Stimulated activated CD8-positive, alpha-beta memory T cell treated with anti-CD3 and anti-CD28 coated beads, Interleukin-12 subunit alpha, Interleukin-12 subunit beta, amount 100 ng/mL, for 1 hour (primary cell): Measurements from ENCODE around the gene CES2.
"Not testable (repeated sequence)": the region's sequence is repeated elsewhere in the genome, so short reads cannot be mapped to it uniquely, and the experiment has no call there.

ENCODE experiments used
- DNase-seq: peaks from one replicate; pipeline ENCODE4 v3.0.0-alpha.2; 2020; ENCODE audit warnings: low read depth

The CES2 gene

GRCh38 chr16:66919569-66920298, 15.6 kb upstream of the CES2 start:
- DNase-seq = no peak

DNA sequence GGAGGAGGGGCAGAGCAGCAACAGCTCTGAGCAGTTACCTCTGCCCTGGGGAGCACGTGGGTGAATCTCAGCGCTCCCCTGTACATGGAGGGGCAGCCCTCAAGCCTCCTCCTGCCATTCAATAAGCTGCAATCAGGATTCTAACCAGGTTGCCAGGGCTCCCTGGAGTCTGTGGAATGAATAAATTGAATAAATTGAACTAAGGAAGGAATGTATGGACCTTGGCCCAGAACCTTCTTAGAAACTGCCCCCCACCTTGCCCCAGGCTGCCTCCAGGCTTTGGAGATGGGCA, 15.1 kb upstream of the CES2 start:
- no peak for DNase-seq

- no peak for DNase-seq
These were observed 14.2 kb upstream of the CES2 start for GRCh38 chr16:66920924-66921680.

DNA sequence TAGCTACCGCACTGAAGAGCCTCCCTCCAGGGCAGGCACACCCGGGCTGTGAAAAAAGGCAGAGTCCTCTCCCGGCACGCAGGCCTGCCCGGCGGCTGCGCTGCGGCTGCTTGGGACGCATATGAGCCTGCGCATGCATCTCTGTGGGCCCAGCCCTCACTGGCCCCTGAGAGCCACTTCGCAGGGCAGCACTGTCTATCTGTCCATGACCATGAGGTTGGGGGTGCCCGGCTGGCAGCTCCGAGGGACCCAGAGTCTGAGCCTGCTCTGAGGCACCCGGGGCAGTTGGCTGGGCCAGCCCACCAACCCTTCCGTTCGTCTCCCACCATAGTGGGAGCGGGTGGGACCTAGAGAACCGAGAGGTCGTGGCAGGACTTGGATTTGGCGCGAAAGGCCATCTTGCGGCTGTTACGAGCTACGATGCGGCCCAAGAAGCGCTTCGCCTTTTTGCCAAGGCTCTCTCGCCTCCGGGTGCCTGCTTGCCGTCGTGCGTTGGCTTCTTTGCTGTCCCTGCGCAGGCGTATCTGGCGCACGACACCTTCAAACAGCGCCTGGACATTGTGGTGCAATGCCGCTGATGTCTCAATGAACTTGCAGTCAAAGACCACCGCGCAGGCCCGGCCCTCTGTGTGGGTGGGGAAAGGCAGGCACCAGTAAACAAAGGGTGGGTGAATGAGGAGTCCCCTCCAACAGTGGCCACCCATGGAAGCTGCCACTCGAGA, 13.4 kb upstream of the CES2 start:
- no peak for DNase-seq

GRCh38 chr16:66923247-66923731, 12.0 kb upstream of the CES2 start:
- DNase-seq = no peak

DNA sequence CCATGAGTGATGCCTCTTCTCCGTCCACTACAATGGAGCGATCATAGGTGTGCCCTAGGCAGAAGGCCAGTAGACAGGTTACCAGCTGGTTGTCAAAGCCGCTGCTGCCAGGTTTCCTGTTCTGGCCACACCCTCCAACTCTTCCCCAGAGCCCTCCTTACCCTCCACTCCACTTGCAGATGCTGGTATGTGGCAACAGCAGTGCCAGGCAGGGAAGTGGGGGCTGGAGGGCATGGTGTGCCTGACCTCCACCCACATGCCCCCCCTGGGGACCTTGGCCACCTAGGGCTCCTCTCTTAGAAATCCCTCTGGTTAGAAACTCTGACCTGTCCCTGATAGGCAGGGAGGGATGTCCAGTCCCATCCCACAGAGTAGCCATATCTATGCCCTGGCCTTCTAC, 11.4 kb upstream of the CES2 start:
- DNase-seq = no peak

DNA sequence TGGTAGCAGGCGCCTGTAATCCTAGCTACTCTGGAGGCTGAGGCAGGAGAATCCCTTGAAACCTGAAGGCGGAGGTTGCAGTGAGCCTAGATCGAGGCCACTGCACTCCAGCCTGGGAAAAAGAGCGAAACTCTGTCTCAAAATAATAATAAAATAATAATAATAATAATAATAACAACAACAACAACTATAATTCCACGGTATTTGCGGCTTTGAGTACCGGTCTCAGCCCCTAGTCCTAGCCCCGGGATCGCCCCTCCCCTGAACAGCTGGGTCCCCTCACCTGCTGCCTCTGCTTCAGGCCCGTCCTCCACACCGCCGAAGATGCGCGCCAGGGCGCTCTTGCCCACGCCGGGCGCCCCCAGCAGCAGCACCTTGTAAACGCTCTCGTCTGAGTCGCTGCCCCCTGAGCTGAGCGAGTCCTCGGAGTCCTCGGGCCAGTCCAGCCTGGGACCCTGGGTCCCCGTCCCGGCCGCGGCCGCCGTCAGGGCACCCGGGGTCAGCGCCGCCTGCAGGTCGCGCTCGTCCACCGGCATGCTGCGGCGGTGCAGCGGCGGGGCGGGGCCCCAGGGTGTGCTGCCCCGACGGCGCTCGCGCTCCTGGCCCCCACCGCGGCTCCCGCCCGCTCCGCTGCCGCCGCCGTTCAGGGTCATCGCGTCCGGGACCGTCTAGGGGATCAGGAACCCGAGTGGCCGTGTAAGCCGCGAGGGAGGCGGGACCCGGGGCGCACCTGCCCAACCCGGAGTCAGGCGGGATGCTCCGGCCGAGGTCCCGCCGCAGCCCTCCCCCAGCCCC, 10.6 kb upstream of the CES2 start:
- no peak for DNase-seq

DNA sequence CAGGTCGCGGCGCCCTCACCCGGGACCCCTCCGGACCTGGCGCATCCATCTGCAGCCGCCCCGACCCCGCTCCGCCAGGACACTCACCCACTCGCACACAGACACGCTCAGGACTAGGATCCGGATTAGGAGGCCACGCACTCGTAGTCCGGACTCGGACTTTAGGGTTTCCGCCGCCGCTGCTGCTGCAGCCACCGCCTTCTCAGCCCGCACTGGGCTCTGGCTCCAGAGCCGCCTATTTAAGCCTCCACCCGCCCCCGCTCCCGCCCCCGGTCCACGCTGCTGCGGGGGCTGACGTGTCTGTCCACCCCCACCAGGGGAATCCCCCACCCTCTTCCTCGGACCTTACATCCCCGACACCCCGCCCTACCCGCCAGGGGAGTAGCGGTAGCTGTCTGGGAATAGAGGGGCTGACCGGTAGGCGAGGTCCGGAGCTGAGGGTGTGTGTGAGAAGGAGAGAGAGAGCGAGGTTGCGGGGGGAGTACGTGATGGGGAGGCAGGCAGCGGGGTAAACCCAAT, 9.9 kb upstream of the CES2 start, which contains the start of gene RRAD:
Gene RRAD, minus strand, starts transcription at position 214 of the 519 bp plus-strand sequence. CDS start 356 bp downstream, outside the sequence.
- DNase-seq = no peak

GRCh38 chr16:66926171-66926947, 9.0 kb upstream of the CES2 start:
- no peak for DNase-seq

DNA sequence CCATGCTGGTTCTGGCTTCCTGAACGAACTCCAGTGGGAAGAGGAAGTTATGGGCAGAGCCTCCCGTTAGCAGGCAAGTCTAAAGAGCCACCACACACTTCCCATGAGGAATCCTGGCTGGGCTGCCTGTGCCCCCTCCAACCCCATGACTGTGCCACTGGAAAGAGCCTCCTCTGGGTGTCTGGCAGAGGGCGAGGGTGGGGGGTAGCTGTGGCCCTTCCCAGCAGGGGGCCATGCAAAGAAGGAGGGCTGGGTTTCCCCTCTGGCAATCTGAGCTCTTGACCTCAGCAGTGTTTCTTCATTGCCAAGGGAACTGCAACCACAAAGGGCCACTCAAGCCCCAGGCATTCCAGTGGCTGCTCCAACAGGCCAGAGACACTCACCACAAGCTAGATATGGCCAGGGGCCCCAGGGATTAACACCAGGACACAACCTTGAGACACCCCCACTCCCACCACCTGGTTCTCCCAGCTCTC, 8.3 kb upstream of the CES2 start:
- DNase-seq = no peak

- DNase-seq = no peak
These were observed 7.2 kb upstream of the CES2 start for GRCh38 chr16:66927918-66928649.

DNA sequence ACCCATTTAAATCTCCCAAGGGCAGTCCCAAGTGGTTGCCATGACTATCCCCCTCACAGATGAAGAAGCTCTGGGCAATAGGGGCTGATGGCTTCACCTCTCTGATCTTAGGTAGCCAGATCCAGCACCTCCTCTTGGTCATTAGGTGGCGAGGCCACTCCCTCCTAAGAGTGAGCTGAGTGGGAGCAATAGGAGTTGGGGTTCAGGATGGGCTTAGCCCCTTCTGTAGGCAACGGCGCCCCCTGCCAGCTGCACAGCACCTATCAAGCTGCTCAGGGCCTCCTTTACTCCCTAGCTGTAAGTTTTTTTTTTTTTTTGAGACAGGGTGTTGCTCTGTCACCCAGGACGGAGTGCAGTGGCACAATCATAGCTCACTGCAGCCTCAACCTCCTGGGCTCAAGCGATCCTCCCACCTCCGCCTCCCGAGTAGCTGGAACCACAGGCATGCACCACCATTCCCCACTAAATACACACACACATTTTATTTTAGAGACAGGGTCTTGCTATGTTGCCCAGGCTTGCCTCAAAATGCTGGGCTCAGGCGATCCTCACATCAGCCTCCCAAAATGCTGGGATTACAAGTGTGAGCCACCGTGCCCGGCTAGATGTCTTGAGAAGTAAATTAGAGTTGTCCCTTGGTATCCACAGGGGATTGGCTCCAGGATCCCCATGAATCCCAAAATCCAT, 6.5 kb upstream of the CES2 start:
- DNase-seq = no peak

DNA sequence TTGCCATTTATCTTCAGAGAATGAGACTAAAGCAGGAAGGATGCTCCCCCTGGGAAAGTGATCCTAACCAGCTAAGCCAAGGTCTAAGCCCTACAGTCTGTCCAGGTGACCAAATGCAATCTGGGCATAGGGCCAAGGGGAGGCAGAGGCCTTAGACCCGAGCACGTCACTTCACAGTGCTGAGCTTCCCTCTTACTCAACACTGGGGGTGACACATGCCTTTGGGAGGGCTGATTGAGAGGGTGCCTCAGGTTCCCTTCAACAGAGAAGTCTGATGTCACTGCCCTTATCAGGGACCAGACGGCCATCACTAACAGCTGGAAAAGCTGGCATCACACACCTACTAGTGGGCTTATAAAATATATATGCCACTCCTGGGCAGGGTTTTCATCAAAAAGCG, 5.1 kb upstream of the CES2 start:
- no peak for DNase-seq

DNA sequence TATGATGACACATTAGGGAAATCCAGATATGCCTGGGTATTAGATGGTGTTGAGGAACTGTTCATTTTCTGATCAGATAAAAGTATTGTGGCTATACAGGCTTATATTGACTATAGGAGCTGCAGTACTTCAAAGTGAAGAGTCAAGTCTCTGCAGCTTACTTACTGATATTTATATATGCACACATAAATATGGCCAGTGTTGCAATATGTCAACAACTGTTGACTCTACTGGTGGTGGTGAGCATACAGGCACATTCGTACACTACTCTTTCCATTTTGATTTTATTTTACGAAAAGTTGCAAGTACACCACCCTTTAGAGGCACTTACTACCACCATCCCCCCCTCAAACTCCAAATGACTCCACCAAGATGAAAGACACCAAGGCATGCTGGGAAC, 3.7 kb upstream of the CES2 start:
- DNase-seq = no peak

GRCh38 chr16:66932076-66932475, 3.2 kb upstream of the CES2 start:
- DNase-seq = no peak

GRCh38 chr16:66933776-66934137, 1.6 kb upstream of the CES2 start:
- peak; percentile 30 for DNase-seq

GRCh38 chr16:66934138-66934838, 1.0 kb upstream of the CES2 start, which contains the start of gene CIAO2B:
TSS of gene CIAO2B (minus strand) at chr16:66934402. CDS start at chr16:66934364, 38 bp downstream.
- DNase-seq = peak; percentile 81

DNA sequence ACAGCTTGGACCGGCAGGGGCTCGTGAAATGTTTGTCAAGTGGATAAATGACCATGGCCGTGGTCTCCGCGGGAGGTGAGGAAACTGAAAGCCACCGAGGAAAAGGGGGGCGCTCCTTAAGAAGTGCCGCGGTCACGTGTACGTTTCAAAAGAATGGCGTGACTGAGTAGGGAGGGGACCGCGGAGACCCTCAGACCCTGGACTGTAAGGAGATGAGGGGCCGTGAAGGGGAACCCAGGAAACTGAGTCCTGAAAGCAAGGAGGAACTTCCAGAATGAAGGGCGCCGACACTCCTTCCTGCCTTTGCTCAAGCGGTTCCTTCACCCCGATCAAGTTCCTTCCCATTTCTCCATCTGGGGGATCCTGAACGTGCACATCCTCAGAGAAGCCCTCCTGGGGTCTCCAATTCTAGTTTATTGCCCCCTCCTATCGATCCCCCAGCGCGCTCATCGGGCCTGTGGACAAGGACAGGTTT, 440 bp upstream of the CES2 start:
- not testable (repeated sequence) for DNase-seq

DNA sequence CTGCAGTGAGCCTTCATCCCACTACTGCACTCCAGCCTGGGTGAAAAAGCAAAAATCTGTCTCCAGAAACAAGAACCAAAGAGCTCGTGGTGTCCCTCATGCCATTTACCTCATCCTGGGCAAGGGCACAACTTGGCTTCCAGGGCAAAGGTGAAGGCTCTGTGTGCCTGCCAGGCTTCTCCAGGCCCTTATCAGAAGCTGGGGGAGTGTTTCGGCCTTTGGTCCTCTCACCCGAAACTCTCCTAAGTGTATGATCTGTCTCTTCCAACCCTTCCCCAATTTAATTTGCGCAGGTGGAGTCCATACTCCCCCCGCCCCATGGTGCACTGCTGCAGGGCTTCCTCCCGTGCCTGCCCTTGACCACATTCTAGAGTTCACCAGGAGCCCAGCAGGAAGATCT, 1.1 kb downstream of the CES2 start:
- no peak for DNase-seq
